Testis (tissue), 3 donors: Measurements from ENCODE around the gene FAM234B. TPM values are rescaled to one million over a fixed set of nuclear protein-coding genes. Genes with fewer than 3 reads are reported as not detected.

Experiments
- DNase-seq: peaks from one replicate; pipeline ENCODE4 v3.0.0-alpha.2; 2019
- H3K27ac ChIP-seq, 2 donors: fragments of 200-600 bp; sonication (generic); one replicate each; pipeline ENCODE4 v1.5.1; 2019
- H3K27me3 ChIP-seq: fragments of 200-600 bp; sonication (generic); one replicate; pipeline ENCODE4 v1.5.1; 2019
- H3K36me3 ChIP-seq: fragments of 200-600 bp; sonication (generic); one replicate; pipeline ENCODE4 v1.5.1; 2017; ENCODE audit warnings: low read depth; ENCODE audit errors: missing control alignments
- H3K4me1 ChIP-seq: fragments of 200-600 bp; sonication (generic); one replicate; pipeline ENCODE4 v1.5.1; 2019
- H3K4me3 ChIP-seq, 2 donors: fragments of 200-600 bp; sonication (generic); one replicate each; pipeline ENCODE4 v1.5.1; 2017 to 2019
- H3K9me3 ChIP-seq: fragments of 200-600 bp; sonication (generic); one replicate; pipeline ENCODE4 v1.5.1; 2017
- POLR2A ChIP-seq: fragments of 450-650 bp; IDR thresholded peaks from one replicate; pipeline ENCODE4 v1.6.1; 2017; ENCODE audit warnings: antibody characterized with exemption, mild to moderate bottlenecking, moderate library complexity
- WGBS, 2 donors: methylation state at CpG; one replicate each; pipeline ENCODE4 v1.1.5; 2018; 5-methylcytosine and 5-hydroxymethylcytosine counted together
- intact Hi-C: fragments of 100-400 bp; cut with DNase I; formaldehyde crosslinking; loops from one replicate; pipeline ENCODE4 v1.15.1; 2023; ENCODE audit warnings: low total_unique reads
- polyA plus RNA-seq: library from polyadenylated mRNA; stranded (reverse); fragments of 350-450 nt; fragmentation: Illumina TruSeq; extraction: RNeasy Lipid Tissue Mini Kit (QIAGEN cat#74804); gene quantifications from one replicate; pipeline ENCODE4 v1.2.3, GENCODE V29; 2014; ENCODE audit warnings: low read depth, low replicate concordance; ENCODE audit not compliant: insufficient read depth
- total RNA-seq, 2 donors: library from RNA; depleted of rRNA; stranded (reverse); fragments of >200 nt; gene quantifications; one replicate each; pipeline ENCODE4 v1.2.3, GENCODE V29; 2016
- TF ChIP-seq, protein P1 (sequence below), 3 experiments: fragments of 450-650 bp in 2 of 3; fragments of 200-600 bp in 1 of 3; sonication (generic) in 1 of 3; IDR thresholded peaks; one replicate each; pipeline ENCODE4 v1.5.1; 2016 to 2019; ENCODE audit warnings: antibody characterized with exemption in 3 of 3, mild to moderate bottlenecking in 2 of 3, moderate library complexity in 1 of 3

FAM234B gene
- total and polyA plus RNA-seq, 3 donors from 2014 or later = 11.0 to 13.2 (median 13.0) TPM

DNA sequence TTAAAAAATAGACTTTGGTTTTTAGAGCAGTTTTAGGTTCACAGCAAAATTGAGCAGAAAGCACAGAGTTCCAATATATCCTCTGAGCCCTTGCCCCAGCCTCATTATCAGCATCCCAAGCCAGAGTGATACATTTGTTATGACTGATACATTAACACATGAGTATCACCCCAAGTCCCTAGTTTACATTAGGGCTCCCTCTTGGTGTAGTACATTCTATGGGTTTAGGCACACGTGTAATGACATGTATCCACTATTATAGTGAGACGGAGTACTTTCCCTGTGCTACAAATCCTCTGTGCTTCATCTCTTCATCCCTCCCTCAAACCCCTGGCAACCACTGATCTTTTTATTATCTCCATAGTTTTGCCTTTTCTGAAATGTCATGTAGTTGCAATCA is 81.8 kb downstream of the FAM234B start:
- DNase-seq = no peak
- no peaks in the 10 kb centered on the region for H3K9me3 ChIP-seq
- TF ChIP-seq POLR2A = no peak
- WGBS, 2 donors = 78 to 89% methylated on average over 2 of the region's 2 CpGs
- H3K4me3 ChIP-seq = no peak overlapping the region
- intact Hi-C loops = no loop called here
- H3K27me3 ChIP-seq = no peaks in the 10 kb centered on the region
- H3K36me3 ChIP-seq = no peaks in the 10 kb centered on the region
- peaks cover 2% of the 10 kb centered on the region for H3K4me1 ChIP-seq
- no peak overlapping the region for H3K27ac ChIP-seq

DNA sequence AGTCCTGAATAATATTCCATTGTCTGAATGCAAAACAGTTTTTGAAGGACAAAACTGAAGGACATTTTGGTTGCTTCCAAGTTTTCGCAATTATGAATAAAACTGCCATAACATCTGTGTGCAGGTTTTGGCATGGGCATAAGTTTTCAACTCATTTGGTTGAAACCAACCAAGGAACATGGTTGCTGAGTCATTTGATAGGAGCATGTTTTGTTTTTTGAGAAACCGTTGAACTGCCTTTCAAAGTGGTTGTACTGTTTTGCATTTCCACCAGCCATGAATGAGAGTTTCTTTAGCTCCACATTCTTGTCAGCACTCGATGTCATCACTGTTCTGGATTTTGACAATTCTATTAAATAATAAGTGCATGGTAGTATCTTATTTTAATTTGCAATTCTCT is 82.3 kb downstream of the FAM234B start:
- no peaks in the 10 kb centered on the region for H3K9me3 ChIP-seq
- H3K4me1 ChIP-seq = peaks cover 2% of the 10 kb centered on the region

DNA sequence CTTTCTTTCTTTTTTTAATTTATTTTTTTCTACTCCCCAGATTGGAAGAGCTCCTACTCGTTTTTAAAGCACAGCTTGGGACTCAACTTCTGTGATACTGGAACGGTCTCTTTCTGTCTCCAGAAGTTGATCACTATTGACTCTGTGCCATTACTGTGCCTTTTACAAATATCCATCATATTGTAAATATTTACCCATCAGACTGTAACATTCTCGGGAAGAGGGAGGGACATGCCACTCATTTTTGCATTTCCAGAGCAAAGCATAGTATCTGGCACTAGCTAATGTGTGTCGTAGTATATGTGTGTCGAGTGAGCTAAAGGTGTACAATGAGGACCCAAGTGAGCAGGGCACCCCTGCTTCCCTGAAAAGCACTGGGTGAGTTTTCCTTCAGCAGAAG is 83.3 kb downstream of the FAM234B start:
- 83 to 92% methylated on average over 4 of the region's 5 CpGs for WGBS, 2 donors
- no peak overlapping the region for H3K4me3 ChIP-seq
- H3K27me3 ChIP-seq = no peaks in the 10 kb centered on the region
- TF ChIP-seq, protein P1, sequence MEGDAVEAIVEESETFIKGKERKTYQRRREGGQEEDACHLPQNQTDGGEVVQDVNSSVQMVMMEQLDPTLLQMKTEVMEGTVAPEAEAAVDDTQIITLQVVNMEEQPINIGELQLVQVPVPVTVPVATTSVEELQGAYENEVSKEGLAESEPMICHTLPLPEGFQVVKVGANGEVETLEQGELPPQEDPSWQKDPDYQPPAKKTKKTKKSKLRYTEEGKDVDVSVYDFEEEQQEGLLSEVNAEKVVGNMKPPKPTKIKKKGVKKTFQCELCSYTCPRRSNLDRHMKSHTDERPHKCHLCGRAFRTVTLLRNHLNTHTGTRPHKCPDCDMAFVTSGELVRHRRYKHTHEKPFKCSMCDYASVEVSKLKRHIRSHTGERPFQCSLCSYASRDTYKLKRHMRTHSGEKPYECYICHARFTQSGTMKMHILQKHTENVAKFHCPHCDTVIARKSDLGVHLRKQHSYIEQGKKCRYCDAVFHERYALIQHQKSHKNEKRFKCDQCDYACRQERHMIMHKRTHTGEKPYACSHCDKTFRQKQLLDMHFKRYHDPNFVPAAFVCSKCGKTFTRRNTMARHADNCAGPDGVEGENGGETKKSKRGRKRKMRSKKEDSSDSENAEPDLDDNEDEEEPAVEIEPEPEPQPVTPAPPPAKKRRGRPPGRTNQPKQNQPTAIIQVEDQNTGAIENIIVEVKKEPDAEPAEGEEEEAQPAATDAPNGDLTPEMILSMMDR (IDR thresholded peaks at IDR 0.05) = no peak
- TF ChIP-seq POLR2A = no peak
- H3K36me3 ChIP-seq = no peaks in the 10 kb centered on the region
- H3K4me1 ChIP-seq = no peaks in the 10 kb centered on the region
- no peak for DNase-seq
- no peak overlapping the region for H3K27ac ChIP-seq
- intact Hi-C loops = no loop called here
- H3K9me3 ChIP-seq = no peaks in the 10 kb centered on the region

More for the DNA sequence above, 82.3 kb downstream of the FAM234B start:
- H3K27ac ChIP-seq = no peak overlapping the region
- H3K27me3 ChIP-seq = no peaks in the 10 kb centered on the region
- no peak for TF ChIP-seq POLR2A
- TF ChIP-seq, protein P1 (IDR thresholded peaks at IDR 0.05) = no peak
- no peak for DNase-seq
- H3K4me3 ChIP-seq = no peak overlapping the region
- no peaks in the 10 kb centered on the region for H3K36me3 ChIP-seq
- 90 to 91% methylated on average over 3 of the region's 3 CpGs for WGBS, 2 donors
- intact Hi-C loops = no loop called here

DNA sequence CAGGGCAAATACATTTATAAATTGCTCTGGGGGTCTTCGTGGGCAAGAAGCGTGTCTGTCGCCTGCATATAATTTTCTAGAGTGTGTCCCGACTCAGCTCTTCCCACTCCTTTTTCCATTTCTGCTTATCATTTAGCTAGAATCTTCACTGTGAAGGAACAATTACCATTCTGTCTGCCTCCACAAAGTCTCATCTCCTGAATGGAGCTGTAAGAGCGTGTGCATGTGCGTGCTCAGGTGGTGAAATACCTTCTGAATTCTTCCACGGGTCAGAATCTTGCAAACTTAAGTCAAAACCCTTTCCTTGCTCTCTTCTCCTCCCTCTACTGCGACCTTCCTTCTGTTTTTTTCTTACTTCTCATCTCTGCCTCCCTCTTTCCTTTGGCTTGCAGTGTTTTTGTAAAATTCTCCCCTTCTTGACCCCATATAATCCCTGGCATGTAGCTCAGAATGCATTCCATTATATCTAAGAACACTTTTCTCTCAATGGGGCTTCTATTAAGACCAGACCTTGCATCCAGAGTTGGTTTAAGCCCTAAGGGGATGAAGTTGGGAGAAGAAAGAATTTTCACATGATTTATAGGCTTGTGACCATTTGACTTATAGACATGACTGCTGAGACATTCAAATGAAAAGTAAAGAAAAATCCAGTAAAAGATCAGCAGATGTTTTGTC is 84.2 kb downstream of the FAM234B start:
- intact Hi-C loops = no loop called here
- Histone ChIP-seq H3K9me3 (no peaks in the 10 kb centered on the region), H3K4me3 (no peak overlapping the region), H3K36me3 (no peaks in the 10 kb centered on the region), H3K27ac (no peak overlapping the region), H3K27me3 (no peaks in the 10 kb centered on the region), H3K4me1 (no peaks in the 10 kb centered on the region)
- TF ChIP-seq, protein P1 (IDR thresholded peaks at IDR 0.05) = no peak
- TF ChIP-seq POLR2A = no peak
- no peak for DNase-seq
- WGBS, 2 donors = 81 to 90% methylated on average over 8 of the region's 8 CpGs

DNA sequence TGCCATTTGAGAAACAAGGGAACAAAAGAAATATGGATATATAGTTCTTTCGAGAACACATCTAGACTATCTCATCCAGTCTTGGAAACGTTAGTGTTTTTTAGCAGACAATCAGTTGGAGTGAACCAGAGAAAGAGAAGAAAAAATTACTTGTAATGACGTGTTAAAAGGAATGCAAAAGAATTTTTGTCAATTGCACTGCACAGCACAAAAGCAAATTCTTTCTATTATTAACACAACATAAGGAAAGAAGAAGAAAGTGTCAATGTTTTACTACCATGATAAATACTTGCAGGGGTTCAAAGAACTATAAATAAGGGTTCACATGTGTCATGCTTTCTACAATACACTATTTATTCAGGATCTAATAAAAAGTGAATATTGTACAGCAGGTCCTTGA is 86.8 kb downstream of the FAM234B start:
- intact Hi-C loops = no loop called here
- H3K4me3 ChIP-seq = no peak overlapping the region
- H3K9me3 ChIP-seq = no peaks in the 10 kb centered on the region
- DNase-seq = no peak
- WGBS, 2 donors = 64 to 79% methylated on average over 3 of the region's 3 CpGs
- H3K4me1 ChIP-seq = peaks cover 9% of the 10 kb centered on the region
- no peaks in the 10 kb centered on the region for H3K27me3 ChIP-seq
- H3K27ac ChIP-seq = no peak overlapping the region
- TF ChIP-seq, protein P1 (IDR thresholded peaks at IDR 0.05) = no peak
- no peak for TF ChIP-seq POLR2A
- no peaks in the 10 kb centered on the region for H3K36me3 ChIP-seq

Other genes with a start within 250 kb of the FAM234B start
- gene DDX47, start 231.0 kb upstream of the FAM234B start, total RNA-seq = 10 to 100 TPM; 82.4 to 85.4 TPM
- 52.4 TPM for gene DDX47, start 231.0 kb upstream of the FAM234B start, polyA plus RNA-seq
- gene GPRC5A, start 152.8 kb upstream of the FAM234B start, total RNA-seq = 1 to 10 TPM; 1.9 to 2.7 TPM
- 2.8 TPM for gene GPRC5A, start 152.8 kb upstream of the FAM234B start, polyA plus RNA-seq
- 1 to 10 TPM in 1 of 2 donors, under 1 TPM in 1; 0.68 to 4.0 TPM for gene GPRC5D, start 92.2 kb upstream of the FAM234B start, total RNA-seq
- 5.5 TPM for gene GPRC5D, start 92.2 kb upstream of the FAM234B start, polyA plus RNA-seq
- 10 to 100 TPM; 48.7 to 55.6 TPM for gene HEBP1, start 44.1 kb upstream of the FAM234B start, total RNA-seq
- 57.3 TPM for gene HEBP1, start 44.1 kb upstream of the FAM234B start, polyA plus RNA-seq
- gene GSG1, start 59.3 kb downstream of the FAM234B start, total RNA-seq = 100 to 1,000 TPM; 133 to 449 TPM
- gene GSG1, start 59.3 kb downstream of the FAM234B start, polyA plus RNA-seq = 695 TPM
- 10 to 100 TPM; 14.1 to 29.2 TPM for gene EMP1, start 152.3 kb downstream of the FAM234B start, total RNA-seq
- 59.4 TPM for gene EMP1, start 152.3 kb downstream of the FAM234B start, polyA plus RNA-seq